K562 (cell line): Measurements from ENCODE around the gene AKR1D1. TPM values are rescaled to one million over a fixed set of nuclear protein-coding genes. Genes with fewer than 3 reads are reported as not detected.

Experiments
- ATAC-seq: fragments of 200-7000 bp; cut with Tn5 transposase; 3 replicates; pipeline ENCODE4 v1.9.1; 2020; ENCODE audit warnings: moderate library complexity
- BruUV-seq: library from RNA; stranded (reverse); fragments of 400-500 nt; replicated peaks from 2 replicates; lab custom pipeline; 2021; lab: Mats Ljungman, UMichigan
- CTCF ChIA-PET: fragments of 300-600 bp; formaldehyde crosslinking; extraction: SDS; loops from one replicate; lab custom pipeline; 2021; ENCODE audit warnings: low intra/inter-chr PET ratio; lab: Yijun Ruan, JAX
- POLR2A ChIA-PET: fragments of 300-600, 350-650 bp; sonication (Branson Sonifier 250); formaldehyde crosslinking; extraction: SDS; loops from one replicate; lab custom pipeline; 2021; ENCODE audit warnings: antibody characterized with exemption, inconsistent platforms; lab: Yijun Ruan, JAX
- DNase-seq, 4 experiments: peaks; one replicate each; pipeline versions ENCODE4 v3.0.0 to v3.0.0-alpha.2; 2011 to 2018; ENCODE audit warnings: low spot score in 3 of 4, mixed read lengths in 3 of 4; ENCODE audit errors: extremely low read depth in 1 of 4
- FAIRE-seq: peaks from 2 replicates; lab custom pipeline; 2011; peaks lifted over from hg19 to GRCh38; lab: Jason Lieb, UNC
- H2AFZ ChIP-seq: 2 replicates; pipeline ENCODE4 v1.6.0; 2011; ENCODE audit warnings: low read depth, low read length, control low read depth, inconsistent platforms
- H3K27ac ChIP-seq: fragments of 200-600 bp; 3 replicates; pipeline ENCODE4 v1.8.0; 2011; ENCODE audit warnings: low read depth, mild to moderate bottlenecking, control low read depth, inconsistent platforms, low read length, moderate library complexity, mixed read lengths; ENCODE audit errors: extremely low read depth
- H3K27me3 ChIP-seq, 2 experiments: fragments of 300-600 bp in 1 of 2; 2 replicates in 1 of 2; 3 replicates in 1 of 2; pipeline versions ENCODE4 v1.6.0 to v1.8.0; 2011; ENCODE audit warnings: inconsistent platforms in 2 of 2, low read length in 2 of 2, mild to moderate bottlenecking in 1 of 2, mixed read lengths in 1 of 2, moderate library complexity in 1 of 2; ENCODE audit not compliant: control insufficient read depth in 2 of 2, insufficient read depth in 2 of 2
- H3K36me3 ChIP-seq: fragments of 300-600 bp; 3 replicates; pipeline ENCODE4 v1.8.0; 2011; ENCODE audit warnings: mild to moderate bottlenecking, low read length, inconsistent platforms; ENCODE audit not compliant: control insufficient read depth, insufficient read depth
- H3K4me1 ChIP-seq, 2 experiments: fragments of 200-600 bp in 1 of 2; replicated peaks in 1 of 2; 2 replicates in 1 of 2; 3 replicates in 1 of 2; pipeline versions ENCODE4 v1.5.1 to v1.8.0; 2011; ENCODE audit warnings: inconsistent platforms in 2 of 2, low read length in 2 of 2, mild to moderate bottlenecking in 1 of 2, mixed read lengths in 1 of 2, moderate library complexity in 1 of 2; ENCODE audit not compliant: control insufficient read depth in 2 of 2, insufficient read depth in 2 of 2
- H3K4me2 ChIP-seq: 2 replicates; pipeline ENCODE4 v1.6.1; 2011; ENCODE audit warnings: low read length, control low read depth, inconsistent platforms, mixed read lengths; ENCODE audit not compliant: insufficient read depth
- H3K4me3 ChIP-seq: fragments of 200-600 bp; sonication (generic), shearing (Covaris generic); 2 replicates; pipeline ENCODE4 v1.5.1; 2016; ENCODE audit warnings: control low read depth, inconsistent platforms
- H3K79me2 ChIP-seq: fragments of 200-600 bp; 3 replicates; pipeline ENCODE4 v1.8.0; 2011; ENCODE audit warnings: low read length, inconsistent platforms; ENCODE audit not compliant: control insufficient read depth, insufficient read depth
- H3K9ac ChIP-seq, 2 experiments: 2 replicates each; pipeline versions ENCODE4 v1.6.0 to v1.6.1; 2011; ENCODE audit warnings: low read depth in 2 of 2, low read length in 2 of 2, control low read depth in 1 of 2, inconsistent platforms in 1 of 2, mild to moderate bottlenecking in 1 of 2, mixed read lengths in 1 of 2; ENCODE audit not compliant: insufficient read depth in 1 of 2
- H3K9me1 ChIP-seq: one replicate; pipeline ENCODE4 v1.6.0; 2011; ENCODE audit warnings: inconsistent platforms, mild to moderate bottlenecking, low read length, moderate library complexity; ENCODE audit not compliant: control insufficient read depth, insufficient read depth
- H3K9me3 ChIP-seq: replicated peaks from 2 replicates; pipeline ENCODE4 v1.5.1; 2011; ENCODE audit warnings: low read depth, low read length, inconsistent platforms; ENCODE audit not compliant: control insufficient read depth, insufficient read depth
- H4K20me1 ChIP-seq: replicated peaks from 2 replicates; pipeline ENCODE4 v1.6.1; 2011; ENCODE audit warnings: low read length, inconsistent platforms, mixed read lengths; ENCODE audit not compliant: control insufficient read depth, insufficient read depth
- BACH1 ChIP-seq: fragments of 200-800 bp; sonication (Bioruptor generic); IDR thresholded peaks from 2 replicates; pipeline ENCODE4 v1.6.1; 2016; ENCODE audit warnings: missing genetic modification characterization, missing compliant biosample characterization
- BRF2 ChIP-seq: IDR thresholded peaks from 3 replicates; pipeline ENCODE4 v1.6.1; 2011; ENCODE audit warnings: borderline replicate concordance, mild to moderate bottlenecking; ENCODE audit not compliant: insufficient read length, insufficient read depth
- CAMTA2 ChIP-seq: fragments of 250-450 bp; sonication (Bioruptor Pico); conservative IDR thresholded peaks from 2 replicates; pipeline ENCODE4 v1.5.1; 2022
- MEF2A ChIP-seq: IDR thresholded peaks from 2 replicates; pipeline ENCODE4 v1.6.1; 2011; ENCODE audit warnings: low read depth, mild to moderate bottlenecking, low read length, moderate library complexity; ENCODE audit not compliant: control insufficient read depth
- POLR2A ChIP-seq: fragments of 450-650 bp; conservative IDR thresholded peaks from 2 replicates; pipeline ENCODE4 v1.6.1; 2016
- POLR2AphosphoS5 ChIP-seq: IDR thresholded peaks from 2 replicates; pipeline ENCODE4 v1.6.1; 2011; ENCODE audit warnings: mild to moderate bottlenecking, low read depth, low read length, moderate library complexity; ENCODE audit not compliant: control insufficient read depth, insufficient read depth
- POLR2H ChIP-seq: IDR thresholded peaks from 2 replicates; pipeline ENCODE4 v1.6.1; 2016; ENCODE audit warnings: missing genetic modification characterization, low read depth, mild to moderate bottlenecking, control low read depth, missing compliant biosample characterization, moderate library complexity
- POU5F1 ChIP-seq: fragments of 150-350 bp; IDR thresholded peaks from 2 replicates; pipeline ENCODE4 v1.6.1; 2014; ENCODE audit warnings: borderline replicate concordance, low read length, low read depth, mild to moderate bottlenecking; ENCODE audit not compliant: partially characterized antibody
- RBM34 ChIP-seq: fragments of 200-400 bp; formaldehyde crosslinking; IDR thresholded peaks from 2 replicates; pipeline ENCODE4 v1.6.1; 2018; ENCODE audit warnings: low read length, borderline replicate concordance; ENCODE audit not compliant: insufficient read depth
- SREBF1 ChIP-seq: fragments of 150-350 bp; IDR thresholded peaks from 2 replicates; pipeline ENCODE4 v1.6.1; 2014; ENCODE audit warnings: antibody characterized with exemption, low read depth, low read length, borderline replicate concordance
- ZBTB17 ChIP-seq: fragments of 450-650 bp; formaldehyde crosslinking; IDR thresholded peaks from 2 replicates; pipeline ENCODE4 v1.4.0; 2020; ENCODE audit warnings: mild to moderate bottlenecking
- WGBS: fragments of 100-300 bp; shearing (Covaris generic); methylation state at CpG from one replicate; pipeline ENCODE4 v1.1.6; 2016; ENCODE audit warnings: low coverage, mixed read lengths; ENCODE audit not compliant: insufficient coverage; ENCODE audit errors: missing lambda C conversion rate; 5-methylcytosine and 5-hydroxymethylcytosine counted together
- in situ Hi-C: fragments of 300-500 bp; cut with MboI; formaldehyde crosslinking; loops from 4 replicates; pipeline ENCODE4 v1.15.0; 2018; ENCODE audit warnings: inconsistent platforms, mixed read lengths
- intact Hi-C: fragments of 100-400 bp; cut with micrococcal nuclease; formaldehyde crosslinking; loops from 2 replicates; pipeline ENCODE4 v1.14.2; 2022
- polyA plus RNA-seq, 8 experiments: library from polyadenylated mRNA; depleted of rRNA in 4 of 8; stranded (reverse) in 5 of 8; unstranded in 3 of 8; fragments of >200 nt; fragmentation: Nextera tagmentation in 2 of 8; fragmentation: Illumina TruSeq in 1 of 8; extraction: Ambion mirVana in 2 of 8; extraction: Trizol in 1 of 8; gene quantifications; 2 replicates each; pipeline versions ENCODE4 v1.2.1 to v1.2.3, GENCODE V29; 2011 to 2014; ENCODE audit warnings: inconsistent platforms in 1 of 8, missing spikeins in 1 of 8
- total RNA-seq, 7 experiments: library from RNA; depleted of rRNA in 6 of 7; stranded (reverse); fragments of >200 nt in 6 of 7; fragmentation: Illumina TruSeq in 2 of 7; extraction: Trizol in 2 of 7; gene quantifications; 2 replicates each; pipeline versions ENCODE4 v1.2.1 to v1.2.3, GENCODE V29; 2011 to 2021; ENCODE audit warnings: low replicate concordance in 1 of 7
- TF ChIP-seq, protein P1 (sequence below): sonication (generic); formaldehyde crosslinking; IDR thresholded peaks from 2 replicates; pipeline ENCODE4 v1.8.0; 2022; ENCODE audit warnings: missing genetic modification reagents, mild to moderate bottlenecking, borderline replicate concordance

The AKR1D1 gene
- total and polyA plus RNA-seq, 9 of the 15 experiments (the other 6 are each of a cell fraction or from before 2014, with no cell fraction given): not detected

DNA sequence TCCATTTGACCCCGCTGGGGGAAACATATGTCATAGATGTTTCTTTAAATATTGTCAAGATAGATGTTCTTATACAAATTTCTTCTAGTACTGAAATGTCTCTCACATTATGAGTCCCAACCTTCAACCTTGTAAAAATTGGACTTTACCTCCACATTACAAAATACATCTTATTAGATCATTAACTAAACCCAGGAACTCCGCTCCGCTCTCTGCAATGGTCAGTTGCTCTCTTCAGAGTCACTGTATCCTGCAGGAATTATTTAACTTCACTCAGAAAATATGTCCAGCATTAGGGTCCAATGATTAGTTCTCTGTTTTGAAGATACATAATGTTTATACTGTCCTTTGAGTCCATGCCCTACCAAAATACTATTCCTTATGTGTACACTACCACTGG lies 8.5 kb upstream of the AKR1D1 start (continued):
- no peak for TF ChIP-seq MEF2A

DNA sequence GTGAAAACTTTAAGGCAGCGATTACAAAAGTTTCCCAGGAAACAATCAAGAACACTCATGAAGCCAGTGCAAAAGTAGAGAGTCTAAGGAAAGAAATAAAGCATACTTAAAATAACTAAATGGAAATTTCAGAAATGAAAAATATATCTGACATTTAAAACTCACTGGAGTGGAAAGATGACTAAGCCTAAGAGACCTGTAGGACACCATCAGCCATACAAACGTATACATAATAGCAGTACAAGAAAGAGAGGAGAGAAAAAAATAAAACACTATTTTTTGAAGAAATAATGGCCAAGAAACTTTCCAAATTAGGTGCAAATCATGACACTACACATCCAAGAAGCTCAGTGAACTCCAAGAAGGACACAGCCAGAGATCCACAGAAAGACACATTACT lies 5.4 kb upstream of the AKR1D1 start:
- FAIRE-seq: no peak
- H3K27me3 ChIP-seq: no peaks in the 10 kb centered on the region
- no peaks in the 10 kb centered on the region for H3K9me1 ChIP-seq
- no peak for ATAC-seq
- no peaks in the 10 kb centered on the region for H3K4me1 ChIP-seq
- no peak overlapping the region for H3K9ac ChIP-seq
- CTCF ChIA-PET: no interaction called here
- no peak overlapping the region for H3K27ac ChIP-seq
- POLR2A ChIA-PET: no interaction called here
- WGBS: 0% methylated on average over 2 of the region's 2 CpGs
- H4K20me1 ChIP-seq: no peaks in the 10 kb centered on the region
- H3K79me2 ChIP-seq: no peaks in the 10 kb centered on the region
- BruUV-seq: no TSS peak
- DNase-seq: no peak
- intact Hi-C loops: no loop called here
- no peaks in the 10 kb centered on the region for H3K9me3 ChIP-seq
- H3K4me3 ChIP-seq: no peak overlapping the region
- TF ChIP-seq POU5F1 (no peak), POLR2AphosphoS5 (no peak), BRF2 (no peak), RBM34 (no peak), POLR2A (no peak), BACH1 (tag) (no peak), CAMTA2 (CRISPR knock-in tag) (no peak), SREBF1 (no peak), ZBTB17 (CRISPR knock-in tag) (no peak), POLR2H (tag) (no peak)
- TF ChIP-seq, protein P1, sequence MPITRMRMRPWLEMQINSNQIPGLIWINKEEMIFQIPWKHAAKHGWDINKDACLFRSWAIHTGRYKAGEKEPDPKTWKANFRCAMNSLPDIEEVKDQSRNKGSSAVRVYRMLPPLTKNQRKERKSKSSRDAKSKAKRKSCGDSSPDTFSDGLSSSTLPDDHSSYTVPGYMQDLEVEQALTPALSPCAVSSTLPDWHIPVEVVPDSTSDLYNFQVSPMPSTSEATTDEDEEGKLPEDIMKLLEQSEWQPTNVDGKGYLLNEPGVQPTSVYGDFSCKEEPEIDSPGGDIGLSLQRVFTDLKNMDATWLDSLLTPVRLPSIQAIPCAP: no peak
- no peak overlapping the region for H3K4me2 ChIP-seq
- H3K36me3 ChIP-seq: no peaks in the 10 kb centered on the region
- H2AFZ ChIP-seq: no peak overlapping the region
- in situ Hi-C loops: no loop called here
